Glutamatergic neuron (in vitro differentiated cells): ENCODE measurements around the gene LMX1B. TPM values are rescaled to one million over a fixed set of nuclear protein-coding genes. Genes with fewer than 3 reads are reported as not detected.

Experiments used
- DNase-seq: peaks from one replicate; pipeline ENCODE4 v3.0.0; 2022
- H3K27ac Mint-ChIP-seq: one replicate; pipeline ENCODE4 v1.8.0; 2020; ENCODE audit warnings: mild to moderate bottlenecking, mixed read lengths, inconsistent platforms; ENCODE audit not compliant: unreplicated experiment
- H3K27me3 Mint-ChIP-seq: one replicate; pipeline ENCODE4 v1.8.0; 2020; ENCODE audit warnings: mild to moderate bottlenecking, moderate library complexity, mixed read lengths, inconsistent platforms; ENCODE audit not compliant: unreplicated experiment
- H3K36me3 Mint-ChIP-seq: one replicate; pipeline ENCODE4 v1.8.0; 2020; ENCODE audit warnings: mild to moderate bottlenecking, mixed read lengths, inconsistent platforms; ENCODE audit not compliant: unreplicated experiment
- H3K4me1 Mint-ChIP-seq: one replicate; pipeline ENCODE4 v1.8.0; 2020; ENCODE audit warnings: mild to moderate bottlenecking, low read depth, mixed read lengths, inconsistent platforms; ENCODE audit not compliant: unreplicated experiment
- H3K4me3 Mint-ChIP-seq: one replicate; pipeline ENCODE4 v1.8.0; 2020; ENCODE audit warnings: mild to moderate bottlenecking, mixed read lengths, inconsistent platforms; ENCODE audit not compliant: unreplicated experiment
- H3K9me3 Mint-ChIP-seq: one replicate; pipeline ENCODE4 v1.8.0; 2020; ENCODE audit warnings: mild to moderate bottlenecking, moderate library complexity, mixed read lengths, inconsistent platforms; ENCODE audit not compliant: unreplicated experiment
- total RNA-seq: library from RNA; stranded (reverse); fragmentation: NEBNext Ultra II Directional; extraction: Animal tissue kit (Norgen Biotek cat#: 25700); gene quantifications from one replicate; pipeline ENCODE4 v1.2.1, GENCODE V29; 2021; ENCODE audit not compliant: unreplicated experiment
- TF ChIP-seq, protein P1 (sequence below): fragments of 200-600 bp; sonication (generic); IDR thresholded peaks from one replicate; pipeline ENCODE4 v1.5.0; 2021; ENCODE audit not compliant: partially characterized antibody, unreplicated experiment

LMX1B gene
- total RNA-seq, 1 donor from 2014 or later: 0.27 TPM

DNA sequence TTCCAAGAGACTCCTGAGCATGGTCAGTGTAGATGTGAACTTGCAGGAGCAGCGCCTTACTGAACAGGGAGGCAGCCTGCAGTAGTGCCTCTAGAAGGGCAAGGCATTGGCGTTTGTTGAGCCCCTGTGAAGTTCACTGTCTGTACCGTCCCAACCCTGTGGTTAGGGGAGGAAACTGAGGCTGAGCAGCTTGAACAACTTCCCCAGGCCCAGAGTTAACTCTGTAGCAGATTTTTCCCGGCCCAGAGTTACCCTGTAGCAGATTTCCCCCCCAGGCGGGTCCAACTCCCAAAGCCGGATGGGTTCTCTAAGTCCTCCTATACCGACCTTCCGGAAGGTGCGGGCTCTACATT is 9.6 kb downstream of the LMX1B start:
- TF ChIP-seq, protein P1, sequence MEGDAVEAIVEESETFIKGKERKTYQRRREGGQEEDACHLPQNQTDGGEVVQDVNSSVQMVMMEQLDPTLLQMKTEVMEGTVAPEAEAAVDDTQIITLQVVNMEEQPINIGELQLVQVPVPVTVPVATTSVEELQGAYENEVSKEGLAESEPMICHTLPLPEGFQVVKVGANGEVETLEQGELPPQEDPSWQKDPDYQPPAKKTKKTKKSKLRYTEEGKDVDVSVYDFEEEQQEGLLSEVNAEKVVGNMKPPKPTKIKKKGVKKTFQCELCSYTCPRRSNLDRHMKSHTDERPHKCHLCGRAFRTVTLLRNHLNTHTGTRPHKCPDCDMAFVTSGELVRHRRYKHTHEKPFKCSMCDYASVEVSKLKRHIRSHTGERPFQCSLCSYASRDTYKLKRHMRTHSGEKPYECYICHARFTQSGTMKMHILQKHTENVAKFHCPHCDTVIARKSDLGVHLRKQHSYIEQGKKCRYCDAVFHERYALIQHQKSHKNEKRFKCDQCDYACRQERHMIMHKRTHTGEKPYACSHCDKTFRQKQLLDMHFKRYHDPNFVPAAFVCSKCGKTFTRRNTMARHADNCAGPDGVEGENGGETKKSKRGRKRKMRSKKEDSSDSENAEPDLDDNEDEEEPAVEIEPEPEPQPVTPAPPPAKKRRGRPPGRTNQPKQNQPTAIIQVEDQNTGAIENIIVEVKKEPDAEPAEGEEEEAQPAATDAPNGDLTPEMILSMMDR: no peak
- Mint-ChIP-seq H3K4me3 (no peak overlapping the region), H3K36me3 (no peaks in the 10 kb centered on the region), H3K9me3 (peaks cover 5% of the 10 kb centered on the region), H3K27me3 (peaks cover 53% of the 10 kb centered on the region), H3K27ac (no peak overlapping the region), H3K4me1 (peaks cover 15% of the 10 kb centered on the region)
- no peak for DNase-seq

DNA sequence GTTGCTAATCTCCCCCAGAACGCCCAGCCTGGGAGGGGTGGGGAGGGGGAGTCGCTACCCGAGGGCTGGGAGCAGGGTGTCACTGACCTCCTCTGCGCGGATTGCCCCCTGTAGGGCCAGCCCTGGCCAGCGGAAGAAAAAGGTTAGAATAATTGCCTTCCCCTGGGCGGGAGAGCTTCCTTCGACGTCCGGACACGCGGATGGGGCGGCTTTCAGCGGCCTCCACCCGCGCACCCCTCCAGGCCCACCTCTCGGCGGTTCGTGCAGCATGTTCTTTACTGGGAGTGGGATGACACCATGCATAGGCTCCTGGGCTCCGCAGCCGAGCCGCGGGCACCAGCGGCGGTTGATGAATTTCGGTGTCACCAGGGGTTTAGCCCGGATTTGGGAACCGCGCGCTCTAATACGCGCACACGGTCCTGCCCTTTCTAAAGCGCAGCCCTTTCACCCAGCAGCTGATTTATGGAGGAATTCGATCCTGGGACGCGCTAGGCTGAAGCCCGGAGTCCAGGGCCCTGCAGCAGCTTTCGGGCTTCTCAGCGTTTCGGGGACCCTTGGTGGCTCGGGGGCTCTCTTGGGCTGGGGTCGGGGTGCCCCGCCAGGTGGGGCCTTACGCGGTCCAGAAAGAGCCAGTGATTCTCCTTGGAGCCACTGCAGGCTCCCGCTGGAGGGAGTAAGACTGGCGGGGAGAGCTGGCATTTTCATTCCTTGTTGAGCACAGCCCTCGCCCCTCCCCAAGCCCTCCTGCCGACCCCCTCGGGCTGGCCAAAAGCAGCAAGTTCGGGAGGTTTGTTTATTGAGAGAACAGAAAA is 10.1 kb downstream of the LMX1B start:
- peaks cover 51% of the 10 kb centered on the region for H3K27me3 Mint-ChIP-seq
- H3K9me3 Mint-ChIP-seq: peaks cover 5% of the 10 kb centered on the region
- H3K4me3 Mint-ChIP-seq: no peak overlapping the region
- DNase-seq: no peak
- no peak overlapping the region for H3K27ac Mint-ChIP-seq
- peaks cover 17% of the 10 kb centered on the region for H3K4me1 Mint-ChIP-seq
- no peaks in the 10 kb centered on the region for H3K36me3 Mint-ChIP-seq
- TF ChIP-seq, protein P1: no peak

GRCh38 chr9:126624479-126624826 is 10.7 kb downstream of the LMX1B start:
- Mint-ChIP-seq H3K36me3 (no peaks in the 10 kb centered on the region), H3K9me3 (peaks cover 5% of the 10 kb centered on the region), H3K27me3 (peaks cover 49% of the 10 kb centered on the region), H3K4me3 (no peak overlapping the region), H3K4me1 (peaks cover 17% of the 10 kb centered on the region), H3K27ac (no peak overlapping the region)
- DNase-seq: no peak
- TF ChIP-seq, protein P1: no peak

GRCh38 chr9:126624912-126625311 is 11.2 kb downstream of the LMX1B start:
- no peaks in the 10 kb centered on the region for H3K36me3 Mint-ChIP-seq
- H3K9me3 Mint-ChIP-seq: peaks cover 5% of the 10 kb centered on the region
- TF ChIP-seq, protein P1: no peak
- H3K27ac Mint-ChIP-seq: no peak overlapping the region
- peaks cover 17% of the 10 kb centered on the region for H3K4me1 Mint-ChIP-seq
- DNase-seq: no peak
- H3K4me3 Mint-ChIP-seq: no peak overlapping the region
- peaks cover 45% of the 10 kb centered on the region for H3K27me3 Mint-ChIP-seq

- H3K9me3 Mint-ChIP-seq: peaks cover 5% of the 10 kb centered on the region
Observed at GRCh38 chr9:126625329-126626126, 11.8 kb downstream of the LMX1B start.

More at GRCh38 chr9:126625329-126626126, 11.8 kb downstream of the LMX1B start:
- Mint-ChIP-seq H3K4me1 (peaks cover 17% of the 10 kb centered on the region), H3K4me3 (no peak overlapping the region), H3K27ac (no peak overlapping the region), H3K27me3 (peaks cover 40% of the 10 kb centered on the region), H3K36me3 (no peaks in the 10 kb centered on the region)
- TF ChIP-seq, protein P1: no peak
- DNase-seq: no peak
